ENCODE data around the gene PPP2R2B.

The PPP2R2B gene

GRCh38 chr5:146878476-146879172 is at the start of gene PPP2R2B:
TSS of gene PPP2R2B (minus strand) at chr5:146878757.
- peak; percentile 58 to 67 for DNase-seq

GRCh38 chr5:146924132-146924531 is 45.6 kb upstream of the PPP2R2B start:
- DNase-seq = no peak

- DNase-seq = no peak
Measured at GRCh38 chr5:146921225-146921624, 42.7 kb upstream of the PPP2R2B start.

- DNase-seq = no peak
Measured at GRCh38 chr5:146920351-146920881, 41.9 kb upstream of the PPP2R2B start.

GRCh38 chr5:146919304-146919703 is 40.7 kb upstream of the PPP2R2B start:
- DNase-seq = no peak

- no peak for DNase-seq
Measured at GRCh38 chr5:146917931-146918330, 39.4 kb upstream of the PPP2R2B start.

- DNase-seq = no peak
Measured at GRCh38 chr5:146912874-146913273, 34.3 kb upstream of the PPP2R2B start.

GRCh38 chr5:146910239-146910638 is 31.7 kb upstream of the PPP2R2B start:
- no peak for DNase-seq

GRCh38 chr5:146909255-146910068 is 30.9 kb upstream of the PPP2R2B start:
- DNase-seq = no peak

GRCh38 chr5:146906803-146907202 is 28.2 kb upstream of the PPP2R2B start:
- no peak for DNase-seq

- DNase-seq = no peak
Measured at GRCh38 chr5:146904890-146905289, 26.3 kb upstream of the PPP2R2B start.

GRCh38 chr5:146903789-146904188 is 25.2 kb upstream of the PPP2R2B start:
- DNase-seq = no peak

GRCh38 chr5:146902471-146902870 is 23.9 kb upstream of the PPP2R2B start:
- DNase-seq = no peak

- DNase-seq = no peak
Measured at GRCh38 chr5:146897061-146897460, 18.5 kb upstream of the PPP2R2B start.

GRCh38 chr5:146894753-146895521 is 16.4 kb upstream of the PPP2R2B start:
- DNase-seq = no peak

GRCh38 chr5:146893991-146894390 is 15.4 kb upstream of the PPP2R2B start:
- DNase-seq = no peak

GRCh38 chr5:146892231-146892630 is 13.7 kb upstream of the PPP2R2B start:
- no peak for DNase-seq

- DNase-seq = no peak
Measured at GRCh38 chr5:146891511-146891910, 13.0 kb upstream of the PPP2R2B start.

GRCh38 chr5:146890731-146891440 is 12.3 kb upstream of the PPP2R2B start:
- no peak for DNase-seq

GRCh38 chr5:146890066-146890465 is 11.5 kb upstream of the PPP2R2B start:
- DNase-seq = no peak

- no peak for DNase-seq
Measured at GRCh38 chr5:146889169-146889568, 10.6 kb upstream of the PPP2R2B start.

- DNase-seq = no peak
Measured at GRCh38 chr5:146888351-146888978, 9.9 kb upstream of the PPP2R2B start.

Measured in activated T-cell treated with anti-CD3 and anti-CD28 coated beads, Interleukin-2, amount 50 U/mL, for 48 hours (primary cell).